Spleen (tissue), 11 donors: ENCODE measurements around the gene SPRED3. TPM values are rescaled to one million over a fixed set of nuclear protein-coding genes. Genes with fewer than 3 reads are reported as not detected.

Experiments used
- DNase-seq: peaks from one replicate; pipeline ENCODE4 v3.0.0-alpha.2; 2020
- H3K27ac ChIP-seq, 8 donors: fragments of 200-600 bp; sonication (generic) in 7 of 8; 1 replicate in 4 of 8; 2 replicates in 4 of 8; pipeline versions ENCODE4 v1.5.0 to v1.8.0; 2016 to 2021; ENCODE audit warnings: inconsistent platforms in 4 of 8, mild to moderate bottlenecking in 4 of 8, moderate library complexity in 1 of 8
- H3K27me3 ChIP-seq, 7 donors: fragments of 200-600 bp; sonication (generic) in 6 of 7; replicated peaks in 1 of 7; 1 replicate in 4 of 7; 2 replicates in 3 of 7; pipeline versions ENCODE4 v1.5.0 to v1.8.0; 2016 to 2021; ENCODE audit warnings: inconsistent platforms in 3 of 7, mild to moderate bottlenecking in 1 of 7
- H3K36me3 ChIP-seq, 6 donors: fragments of 200-600 bp; sonication (generic) in 5 of 6; 1 replicate in 4 of 6; 2 replicates in 2 of 6; pipeline versions ENCODE4 v1.5.0 to v1.8.0; 2016 to 2021; ENCODE audit warnings: inconsistent platforms in 2 of 6
- H3K4me1 ChIP-seq, 6 donors: fragments of 200-600 bp; sonication (generic) in 5 of 6; 1 replicate in 3 of 6; 2 replicates in 3 of 6; pipeline versions ENCODE4 v1.5.0 to v1.8.0; 2016 to 2021; ENCODE audit warnings: inconsistent platforms in 3 of 6
- H3K4me3 ChIP-seq, 8 donors: fragments of 200-600 bp; sonication (generic) in 7 of 8; 1 replicate in 4 of 8; 2 replicates in 4 of 8; pipeline versions ENCODE4 v1.5.0 to v1.8.0; 2016 to 2021; ENCODE audit warnings: inconsistent platforms in 4 of 8, mild to moderate bottlenecking in 4 of 8, moderate library complexity in 2 of 8
- H3K9me3 ChIP-seq, 8 donors: fragments of 200-600 bp; sonication (generic) in 7 of 8; 1 replicate in 4 of 8; 2 replicates in 4 of 8; pipeline versions ENCODE4 v1.5.0 to v1.8.0; 2016 to 2021; ENCODE audit warnings: inconsistent platforms in 4 of 8
- CTCF ChIP-seq, 11 experiments: fragments of 200-600 bp in 7 of 11; fragments of 450-650 bp in 4 of 11; sonication (generic) in 4 of 11; IDR thresholded peaks in 8 of 11; conservative IDR thresholded peaks in 3 of 11; 1 replicate in 7 of 11; 2 replicates in 4 of 11; pipeline versions ENCODE4 v1.4.0 to v1.8.0; 2016 to 2021; ENCODE audit warnings: antibody characterized with exemption in 11 of 11, inconsistent platforms in 4 of 11, mild to moderate bottlenecking in 1 of 11
- POLR2A ChIP-seq, 3 donors: fragments of 450-650 bp; IDR thresholded peaks; one replicate each; pipeline ENCODE4 v1.5.1; 2017; ENCODE audit warnings: antibody characterized with exemption in 3 of 3, mild to moderate bottlenecking in 1 of 3
- POLR2AphosphoS5 ChIP-seq, 3 donors: sonication (generic); formaldehyde crosslinking; IDR thresholded peaks; one replicate each; pipeline ENCODE4 v1.5.1; 2017; ENCODE audit warnings: antibody characterized with exemption in 3 of 3
- WGBS, 5 donors: extraction: QIAGEN DNeasy Blood & Tissue Kit in 3 of 5; methylation state at CpG; one replicate each; pipeline versions ENCODE4 v1.1.5 to v1.1.7; 2013 to 2018; 5-methylcytosine and 5-hydroxymethylcytosine counted together
- intact Hi-C: fragments of 100-400 bp; cut with DNase I; formaldehyde crosslinking; loops from one replicate; pipeline ENCODE4 v1.15.0; 2023; ENCODE audit warnings: low total_unique reads
- polyA plus RNA-seq, 3 donors: library from polyadenylated mRNA; stranded (reverse); fragments of 200-250 nt; gene quantifications; one replicate each; pipeline ENCODE4 v1.2.1, GENCODE V29; 2013
- total RNA-seq, 7 donors: library from RNA; depleted of rRNA in 3 of 7; stranded (reverse); fragments of >200 nt in 3 of 7; fragmentation: NEBNext Ultra II Directional in 4 of 7; extraction: Animal tissue kit (Norgen Biotek cat#: 25700) in 4 of 7; gene quantifications; one replicate each; pipeline versions ENCODE4 v1.1.0 to v1.2.1, GENCODE V29; 2016 to 2021
- donor health status: healthy with polysubstance abuse.
- donor health status: DM: no; HTN: no; CAD: no; lungs with moderate emphysema.
- donor health status: DM: no; HTN: no; CAD: no.
- donor health status: Bipolar disorder and iron deficiency.
- donor health status: healthy.
- donor health status: DM: no; HTN: no; CAD: no.
- donor health status: DM: yes; HTN: yes; CAD: no.

Gene SPRED3
- total and polyA plus RNA-seq, 10 donors: 0.03 to 1.2 (median 0.45) TPM; not detected in 1

DNA sequence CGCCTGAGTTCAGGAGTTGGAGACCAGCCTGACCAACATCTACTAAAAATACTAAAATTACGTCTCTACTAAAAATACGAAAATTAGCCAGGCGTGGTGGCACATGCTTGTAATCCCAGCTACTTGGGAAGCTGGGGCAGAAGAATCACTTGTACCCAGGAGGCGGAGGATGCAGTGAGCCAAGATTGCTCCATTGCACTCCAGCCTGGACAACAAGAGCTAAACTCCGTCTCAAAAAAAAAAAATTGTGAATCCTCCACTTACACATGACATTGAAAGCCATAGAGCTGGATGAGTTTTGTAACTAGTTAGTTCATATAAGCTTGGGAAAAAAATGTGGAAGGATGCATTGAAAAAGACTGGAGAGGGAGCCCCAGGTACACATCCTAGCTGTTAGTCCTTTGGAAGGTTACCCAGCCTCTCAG is 14.6 kb upstream of the SPRED3 start:
- intact Hi-C loops: loop anchor here (5.0 kb wide), 1 partner anchor 37 kb away; the partner anchor contains the start of gene CATSPERG
- Histone ChIP-seq H3K36me3 (peaks cover 0 to 30% (median 16%) of the 10 kb centered on the region in 6 donors), H3K4me1 (peaks cover 12 to 40% (median 26%) of the 10 kb centered on the region in 6 donors), H3K4me3 (peak overlapping the region in 7 of 8 donors; percentile 10 to 92 (median 83)), H3K27me3 (peaks cover 0 to 3% (median 0%) of the 10 kb centered on the region in 7 donors), H3K9me3 (no peaks in the 10 kb centered on the region), H3K27ac (peak overlapping the region; percentile 84 to 97 (median 92))
- no peak for DNase-seq
- TF ChIP-seq CTCF (IDR thresholded peaks at IDR 0.05 in 8 of 11, conservative IDR thresholded peaks at IDR 0.05 in 3 of 11) (no peak), POLR2A (IDR thresholded peaks at IDR 0.05) (no peak), POLR2AphosphoS5 (IDR thresholded peaks at IDR 0.05) (no peak)
- WGBS, 5 donors: 72 to 83% (median 76%) methylated on average over 6 of the region's 6 CpGs

GRCh38 chr19:38374332-38375097 is 14.0 kb upstream of the SPRED3 start, which contains the start of gene PSMD8:
PSMD8 (plus strand) TSS chr19:38374571; CDS start chr19:38374602, 31 bp downstream.
- Histone ChIP-seq H3K4me3 (peak within 1 kb of the TSS; percentile 72 to 92 (median 87)), H3K9me3 (no peaks in the 10 kb centered on the region), H3K36me3 (peaks cover 0 to 36% (median 22%) of the 10 kb centered on the region in 6 donors), H3K4me1 (peaks cover 12 to 40% (median 26%) of the 10 kb centered on the region in 6 donors), H3K27ac (peak within 1 kb of the TSS; percentile 88 to 97 (median 92)), H3K27me3 (no peaks in the 10 kb centered on the region)
- DNase-seq: peak; percentile 100
- TF ChIP-seq POLR2AphosphoS5 (IDR thresholded peaks at IDR 0.05) (peak; percentile 97 to 99 (median 97)), CTCF (IDR thresholded peaks at IDR 0.05 in 8 of 11, conservative IDR thresholded peaks at IDR 0.05 in 3 of 11) (peak in 9 of 11 experiments; percentile 5 to 78 (median 49)), POLR2A (IDR thresholded peaks at IDR 0.05) (peak; percentile 78 to 84 (median 83))
- intact Hi-C loops: loop anchor here (5.0 kb wide), 1 partner anchor 37 kb away; the partner anchor contains the start of gene CATSPERG
- 0% methylated on average over 25 to 65 of the region's 65 CpGs for WGBS, 5 donors

DNA sequence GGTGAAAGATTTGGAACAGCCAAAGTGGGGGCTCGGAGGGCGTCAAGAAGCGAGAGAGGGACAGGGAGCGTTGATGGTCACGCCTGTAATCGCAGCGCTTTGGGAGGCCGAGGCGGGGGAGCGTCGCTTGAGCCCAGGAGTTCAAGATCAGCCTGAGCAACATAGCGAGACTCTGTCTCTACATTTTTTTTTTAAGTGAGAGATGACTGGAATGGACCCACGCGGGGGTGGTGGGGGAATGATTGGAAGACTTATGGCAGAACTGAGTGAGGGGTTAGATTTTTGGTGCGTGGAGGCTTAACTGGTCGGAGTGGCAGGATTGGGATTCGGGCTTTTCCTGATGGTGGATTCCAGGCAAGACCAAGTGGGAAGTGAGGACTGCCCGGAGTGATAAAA is 13.4 kb upstream of the SPRED3 start:
- intact Hi-C loops: no loop called here
- Histone ChIP-seq H3K36me3 (peaks cover 3 to 42% (median 28%) of the 10 kb centered on the region in 6 donors), H3K27ac (peak overlapping the region; percentile 88 to 97 (median 92)), H3K27me3 (no peaks in the 10 kb centered on the region), H3K9me3 (no peaks in the 10 kb centered on the region), H3K4me3 (peak overlapping the region; percentile 72 to 92 (median 87)), H3K4me1 (peaks cover 12 to 40% (median 26%) of the 10 kb centered on the region in 6 donors)
- no peak for DNase-seq
- 1 to 3% (median 2%) methylated on average over 18 of the region's 18 CpGs for WGBS, 5 donors
- no peak for TF ChIP-seq POLR2A (IDR thresholded peaks at IDR 0.05)
- TF ChIP-seq CTCF (IDR thresholded peaks at IDR 0.05 in 8 of 11, conservative IDR thresholded peaks at IDR 0.05 in 3 of 11): no peak
- no peak for TF ChIP-seq POLR2AphosphoS5 (IDR thresholded peaks at IDR 0.05)

GRCh38 chr19:38375748-38376147 is 12.7 kb upstream of the SPRED3 start:
- 90 to 97% (median 94%) methylated on average over 5 of the region's 5 CpGs for WGBS, 5 donors
- Histone ChIP-seq H3K27ac (no peak overlapping the region), H3K36me3 (peaks cover 3 to 48% (median 33%) of the 10 kb centered on the region in 6 donors), H3K4me3 (peak overlapping the region; percentile 72 to 92 (median 87)), H3K9me3 (no peaks in the 10 kb centered on the region), H3K4me1 (peaks cover 12 to 40% (median 26%) of the 10 kb centered on the region in 6 donors), H3K27me3 (no peaks in the 10 kb centered on the region)
- no peak for DNase-seq
- intact Hi-C loops: no loop called here
- TF ChIP-seq CTCF (IDR thresholded peaks at IDR 0.05 in 8 of 11, conservative IDR thresholded peaks at IDR 0.05 in 3 of 11): no peak
- no peak for TF ChIP-seq POLR2A (IDR thresholded peaks at IDR 0.05)
- TF ChIP-seq POLR2AphosphoS5 (IDR thresholded peaks at IDR 0.05): no peak
